Activated CD4-positive, alpha-beta T cell treated with anti-CD3 and anti-CD28 coated beads, Interleukin-2, amount 10 ng/mL, durations not matched to agents 7 days and 5 days (primary cell): Measurements from ENCODE around the gene NEUROG1. TPM values are rescaled to one million over a fixed set of nuclear protein-coding genes. Genes with fewer than 3 reads are reported as not detected.
A peak's percentile ranks its signal among the peaks of the same experiment; 100 is the strongest.

Experiments used
- CTCF ChIA-PET: fragments of 350-600 bp; sonication (Branson Sonifier 250); formaldehyde crosslinking; loops from one replicate; lab custom pipeline; 2021; ENCODE audit warnings: antibody characterized with exemption; lab: Charles Lee
- POLR2A ChIA-PET: fragments of 350-600 bp; sonication (Branson Sonifier 250); formaldehyde crosslinking; loops from one replicate; lab custom pipeline; 2021; ENCODE audit warnings: antibody characterized with exemption; lab: Charles Lee
- DNase-seq: peaks from one replicate; pipeline ENCODE4 v3.0.0-alpha.2; 2020
- H3K27ac Mint-ChIP-seq: one replicate; pipeline ENCODE4 v1.8.0; 2021; ENCODE audit warnings: mild to moderate bottlenecking, moderate library complexity, mixed read lengths
- H3K27me3 Mint-ChIP-seq: one replicate; pipeline ENCODE4 v1.8.0; 2021; ENCODE audit warnings: mixed read lengths
- H3K36me3 Mint-ChIP-seq: one replicate; pipeline ENCODE4 v1.8.0; 2021; ENCODE audit warnings: low read depth, mixed read lengths
- H3K4me1 Mint-ChIP-seq: one replicate; pipeline ENCODE4 v1.8.0; 2021; ENCODE audit warnings: mixed read lengths
- H3K4me3 Mint-ChIP-seq: one replicate; pipeline ENCODE4 v1.8.0; 2021; ENCODE audit warnings: mild to moderate bottlenecking, moderate library complexity, mixed read lengths
- H3K9me3 Mint-ChIP-seq: one replicate; pipeline ENCODE4 v1.8.0; 2021; ENCODE audit warnings: mixed read lengths
- total RNA-seq, 2 experiments: library from RNA; stranded (reverse); gene quantifications; one replicate each; pipeline ENCODE4 v1.2.3, GENCODE V29; 2021

Gene NEUROG1
- total RNA-seq, 2 experiments from 2014 or later: not detected

DNA sequence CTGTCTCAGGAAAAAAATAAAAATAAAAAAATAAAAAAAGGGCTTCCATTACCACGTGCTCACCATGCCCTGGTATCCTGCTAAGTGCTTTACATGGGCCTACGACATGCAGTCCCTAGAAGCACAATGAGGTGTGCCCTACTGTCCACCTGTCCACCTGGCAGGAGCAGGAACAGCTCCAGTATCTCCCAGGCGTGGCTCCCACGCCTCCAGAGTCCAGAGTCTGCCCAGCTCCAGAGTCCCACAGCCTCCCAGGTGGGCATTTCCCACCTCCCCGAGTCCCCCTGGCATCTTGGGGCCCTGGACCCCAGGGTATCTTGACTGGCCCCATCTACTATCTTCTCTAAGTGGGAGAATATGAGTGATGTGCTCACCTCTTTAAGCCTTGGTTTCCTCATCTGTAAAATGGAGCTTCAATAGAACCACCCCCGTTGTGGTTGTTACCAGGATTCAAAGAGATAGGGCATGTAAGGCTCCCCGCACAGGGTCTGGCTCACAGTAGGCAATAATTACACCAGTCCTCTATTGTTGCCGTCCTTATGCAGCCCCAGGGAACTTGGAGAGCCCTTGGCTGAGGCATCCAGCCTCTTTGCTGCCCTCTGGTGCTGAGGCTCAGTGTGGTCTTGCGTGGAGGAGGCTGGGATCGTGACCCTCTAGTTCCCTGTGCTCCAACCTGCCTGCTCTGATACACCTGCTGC, 34.1 kb upstream of the NEUROG1 start:
- Mint-ChIP-seq H3K36me3 (no peaks in the 10 kb centered on the region), H3K4me3 (no peak overlapping the region), H3K4me1 (peaks cover 8% of the 10 kb centered on the region), H3K9me3 (no peaks in the 10 kb centered on the region), H3K27me3 (peaks cover 6% of the 10 kb centered on the region), H3K27ac (no peak overlapping the region)
- DNase-seq: no peak
- POLR2A ChIA-PET: no interaction called here
- CTCF ChIA-PET: interaction anchor here (2.1 kb wide), 1 partner anchor 9 kb away, joined by 12 read pairs; no protein-coding TSS in a partner anchor

DNA sequence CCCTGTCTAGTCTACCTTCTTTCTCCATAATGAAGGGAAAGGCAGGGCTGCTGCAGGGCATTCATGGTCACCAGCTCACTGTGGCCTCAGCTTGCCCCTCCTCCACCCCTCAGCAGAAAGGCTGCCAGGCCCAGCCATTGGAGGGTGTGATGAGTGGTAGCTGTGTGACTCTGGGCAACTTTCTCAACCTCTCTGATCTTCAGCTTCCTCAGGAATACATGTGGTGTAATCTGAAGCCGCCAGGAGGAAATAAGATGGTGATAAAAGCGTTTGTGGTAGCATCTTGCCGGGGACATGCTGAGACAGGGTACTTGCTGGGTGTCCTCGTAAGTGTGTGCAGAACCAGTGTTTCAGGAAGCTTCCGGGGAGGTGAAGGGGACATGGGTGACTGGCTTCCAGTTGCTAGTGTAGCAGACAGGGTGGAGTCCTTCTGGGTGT, 33.2 kb upstream of the NEUROG1 start:
- CTCF ChIA-PET: interaction anchor here (1.0 to 2.1 kb wide), 2 partner anchors 8 to 143 kb away, joined by 3 to 12 read pairs; no protein-coding TSS in a partner anchor
- H3K36me3 Mint-ChIP-seq: no peaks in the 10 kb centered on the region
- H3K27ac Mint-ChIP-seq: no peak overlapping the region
- H3K27me3 Mint-ChIP-seq: peaks cover 6% of the 10 kb centered on the region
- H3K9me3 Mint-ChIP-seq: no peaks in the 10 kb centered on the region
- H3K4me3 Mint-ChIP-seq: no peak overlapping the region
- POLR2A ChIA-PET: no interaction called here
- peaks cover 8% of the 10 kb centered on the region for H3K4me1 Mint-ChIP-seq
- no peak for DNase-seq

DNA sequence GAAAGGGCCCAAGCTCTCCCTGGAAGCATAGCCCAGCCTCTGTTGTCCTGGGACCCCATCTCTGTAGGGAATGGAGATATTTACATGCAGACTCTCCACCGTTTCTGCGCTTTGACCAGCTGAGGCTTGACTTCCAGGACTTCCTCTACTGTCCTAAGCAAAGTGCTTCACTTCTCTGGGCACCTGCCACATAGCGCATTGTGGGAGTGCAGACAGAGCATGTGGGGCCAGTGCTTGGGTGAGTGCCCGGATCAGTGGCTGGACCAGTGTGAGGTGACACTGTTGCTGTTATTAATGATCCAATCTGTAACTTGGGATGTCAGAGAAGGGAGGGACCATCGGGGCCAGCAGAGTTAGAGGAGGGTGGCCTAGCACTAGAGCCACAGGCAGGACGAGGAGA, 32.5 kb upstream of the NEUROG1 start:
- peaks cover 6% of the 10 kb centered on the region for H3K27me3 Mint-ChIP-seq
- H3K9me3 Mint-ChIP-seq: no peaks in the 10 kb centered on the region
- POLR2A ChIA-PET: no interaction called here
- no peaks in the 10 kb centered on the region for H3K36me3 Mint-ChIP-seq
- CTCF ChIA-PET: no interaction called here
- H3K4me1 Mint-ChIP-seq: peaks cover 8% of the 10 kb centered on the region
- DNase-seq: no peak
- no peak overlapping the region for H3K4me3 Mint-ChIP-seq
- H3K27ac Mint-ChIP-seq: no peak overlapping the region

DNA sequence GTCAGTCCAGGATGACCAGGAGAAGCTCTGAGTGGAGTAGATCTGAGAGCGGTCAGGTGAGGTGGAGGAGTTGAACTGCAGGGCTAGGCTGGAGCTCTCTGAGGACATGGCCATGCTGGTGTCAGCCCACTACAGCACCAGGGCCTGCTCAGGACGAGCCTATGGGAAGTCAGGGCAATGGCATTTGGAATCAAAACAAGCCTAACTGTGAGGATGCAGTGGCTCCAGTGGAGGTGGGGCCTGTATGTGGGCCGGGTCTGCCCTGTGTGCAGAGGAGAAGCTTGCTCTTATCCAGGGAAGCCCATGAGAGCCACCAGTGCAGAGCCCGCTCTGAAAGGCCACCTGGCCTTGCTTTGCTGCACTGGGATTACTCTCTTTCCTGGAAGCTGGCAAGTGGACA, 31.9 kb upstream of the NEUROG1 start:
- Mint-ChIP-seq H3K27me3 (peaks cover 6% of the 10 kb centered on the region), H3K9me3 (no peaks in the 10 kb centered on the region), H3K4me1 (peaks cover 8% of the 10 kb centered on the region), H3K4me3 (no peak overlapping the region), H3K36me3 (no peaks in the 10 kb centered on the region), H3K27ac (no peak overlapping the region)
- POLR2A ChIA-PET: no interaction called here
- CTCF ChIA-PET: interaction anchor here (0.7 to 2.9 kb wide), 4 partner anchors 10 to 120 kb away, joined by 3 to 25 read pairs (median 9); partner anchors contain the start of gene DCANP1
- DNase-seq: no peak

DNA sequence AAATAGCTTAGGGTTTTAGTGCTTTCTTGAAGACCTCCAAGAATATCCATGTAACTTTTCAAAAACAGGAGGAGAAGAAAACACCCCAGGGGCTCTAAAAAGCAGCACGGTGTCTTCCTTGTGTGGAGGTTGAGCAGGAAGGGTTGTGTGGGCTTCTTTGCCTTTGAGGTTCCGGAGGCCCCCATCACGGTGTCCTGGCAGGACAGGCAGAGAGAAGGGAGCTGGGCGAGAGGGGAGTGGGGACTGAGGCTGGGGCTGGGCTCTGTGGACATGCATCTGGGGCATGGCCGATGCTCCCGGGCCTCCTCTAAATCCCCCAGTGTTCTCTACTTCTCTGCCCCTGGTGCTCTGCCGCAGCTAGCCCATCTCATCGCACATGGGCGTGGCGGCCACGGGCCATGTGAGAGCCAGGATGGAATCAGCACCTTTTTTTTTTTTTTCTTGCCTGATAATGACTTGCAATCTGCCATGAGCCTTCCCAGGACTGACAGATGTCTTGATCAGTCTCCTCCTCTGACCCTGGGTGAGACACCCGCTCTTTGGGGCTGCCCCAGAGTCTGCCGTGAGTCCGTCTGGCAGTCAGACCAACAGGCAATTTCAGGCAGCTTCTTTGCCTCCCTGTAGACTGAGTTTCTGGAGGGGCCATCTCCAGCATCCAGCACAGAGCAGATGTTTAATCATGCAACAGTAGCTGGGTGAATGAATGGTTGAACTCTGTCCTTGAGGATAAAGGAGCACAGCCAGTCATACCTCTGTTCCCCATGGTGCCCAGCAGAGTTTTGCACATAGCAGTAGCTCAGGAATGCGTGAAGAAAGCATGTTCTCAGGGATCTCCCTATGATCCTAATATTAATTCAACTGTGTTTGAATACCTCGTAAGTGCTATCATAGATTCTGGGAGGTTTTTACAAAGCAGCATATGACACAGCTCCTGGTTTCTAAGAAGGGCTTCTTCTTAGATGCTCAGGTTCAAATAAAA, 30.9 kb upstream of the NEUROG1 start:
- Mint-ChIP-seq H3K27me3 (peaks cover 2% of the 10 kb centered on the region), H3K4me1 (peaks cover 8% of the 10 kb centered on the region), H3K27ac (no peak overlapping the region), H3K36me3 (no peaks in the 10 kb centered on the region), H3K9me3 (no peaks in the 10 kb centered on the region), H3K4me3 (no peak overlapping the region)
- no peak for DNase-seq
- CTCF ChIA-PET: interaction anchor here (0.6 to 2.9 kb wide), 17 partner anchors 9 to 582 kb away, joined by 3 to 25 read pairs (median 5); no protein-coding TSS in a partner anchor
- POLR2A ChIA-PET: interaction anchor here (0.5 kb wide), 1 partner anchor 81 kb away, joined by 3 read pairs; no protein-coding TSS in a partner anchor

DNA sequence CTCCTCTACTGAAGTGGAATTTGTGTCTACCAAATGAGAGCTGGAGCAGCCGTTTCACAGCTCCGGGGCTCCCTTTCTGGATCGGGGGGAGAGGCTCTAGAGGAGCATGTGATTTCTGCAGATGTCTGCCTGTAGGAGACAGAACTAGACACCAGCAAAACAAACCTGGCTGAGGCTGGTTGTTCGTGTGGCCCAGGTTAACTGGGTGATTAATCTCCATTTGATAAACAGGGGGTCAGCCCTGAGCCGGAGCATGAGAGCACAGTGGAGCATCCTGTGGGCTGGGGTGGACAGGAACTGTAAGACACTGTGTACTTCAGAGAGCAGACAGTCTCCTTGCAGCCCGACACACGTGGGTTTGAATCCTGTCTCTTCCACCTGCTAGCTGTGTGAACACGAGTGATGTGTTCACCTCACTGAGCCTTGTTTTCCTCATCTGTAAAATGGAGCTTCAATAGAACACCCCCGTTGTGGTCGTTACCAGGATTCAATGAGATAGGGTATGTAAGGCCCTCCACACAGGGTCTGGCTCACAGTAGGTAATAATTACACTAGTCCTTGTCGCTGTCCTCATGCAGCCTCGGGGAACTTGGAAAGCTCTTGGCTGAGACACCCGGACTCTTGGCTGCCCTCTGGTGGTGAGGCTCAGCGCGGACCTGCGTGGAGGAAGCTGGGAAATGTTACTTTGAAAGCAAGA, 30.1 kb upstream of the NEUROG1 start:
- ChIA-PET CTCF (interaction anchor here (0.6 to 2.9 kb wide), 17 partner anchors 8 to 581 kb away, joined by 3 to 25 read pairs (median 5); no protein-coding TSS in a partner anchor), POLR2A (no interaction called here)
- peaks cover 8% of the 10 kb centered on the region for H3K4me1 Mint-ChIP-seq
- peak; percentile 70 for DNase-seq
- H3K27ac Mint-ChIP-seq: no peak overlapping the region
- no peaks in the 10 kb centered on the region for H3K9me3 Mint-ChIP-seq
- no peak overlapping the region for H3K4me3 Mint-ChIP-seq
- H3K36me3 Mint-ChIP-seq: no peaks in the 10 kb centered on the region
- peaks cover under 1% of the 10 kb centered on the region for H3K27me3 Mint-ChIP-seq

DNA sequence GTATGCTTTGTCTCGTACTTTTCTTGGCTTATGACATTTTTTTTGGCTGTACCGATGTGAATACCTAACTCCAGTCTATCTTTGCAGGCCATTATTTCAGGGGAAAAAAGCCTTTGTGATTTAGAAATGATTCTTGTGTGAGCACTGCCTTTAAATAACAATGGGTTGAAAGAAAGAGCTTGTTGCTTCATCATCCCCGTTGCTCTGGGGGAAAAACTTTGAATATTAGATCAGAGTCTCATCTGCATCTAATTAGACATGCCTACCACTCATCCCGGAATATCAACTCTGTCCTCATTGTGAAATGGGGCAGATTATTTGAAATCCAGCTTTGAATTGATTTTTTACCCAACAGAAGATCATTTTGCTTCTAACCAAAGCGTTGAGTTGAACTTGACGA, 29.5 kb upstream of the NEUROG1 start:
- H3K4me3 Mint-ChIP-seq: no peak overlapping the region
- peaks cover 8% of the 10 kb centered on the region for H3K4me1 Mint-ChIP-seq
- no peak for DNase-seq
- ChIA-PET CTCF (interaction anchor here (1.2 to 2.9 kb wide), 6 partner anchors 7 to 265 kb away, joined by 3 to 25 read pairs (median 6); no protein-coding TSS in a partner anchor), POLR2A (no interaction called here)
- no peak overlapping the region for H3K27ac Mint-ChIP-seq
- no peaks in the 10 kb centered on the region for H3K36me3 Mint-ChIP-seq
- peaks cover 2% of the 10 kb centered on the region for H3K27me3 Mint-ChIP-seq
- H3K9me3 Mint-ChIP-seq: no peaks in the 10 kb centered on the region

DNA sequence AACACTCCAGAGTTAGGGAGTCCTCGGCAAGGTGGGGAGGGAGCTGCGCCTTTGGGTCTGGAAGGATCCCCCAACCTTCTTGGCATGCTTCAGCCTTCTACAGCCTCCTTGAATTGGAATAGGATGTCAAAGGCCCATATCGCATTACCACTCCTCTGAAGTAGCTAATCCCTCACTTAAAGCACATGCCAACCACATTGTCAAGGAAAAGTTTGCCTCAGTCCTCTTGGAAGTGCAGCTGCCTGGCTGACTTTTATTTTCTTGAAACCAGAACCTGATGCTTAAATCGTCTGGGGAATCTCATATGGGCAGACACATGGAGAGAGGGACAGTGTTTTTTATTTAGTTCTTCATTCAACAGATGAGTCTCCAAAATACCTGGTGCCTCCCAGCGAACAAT, 28.6 kb upstream of the NEUROG1 start:
- Mint-ChIP-seq H3K27ac (no peak overlapping the region), H3K4me3 (no peak overlapping the region), H3K36me3 (no peaks in the 10 kb centered on the region), H3K9me3 (no peaks in the 10 kb centered on the region), H3K27me3 (peaks cover 4% of the 10 kb centered on the region), H3K4me1 (peaks cover 7% of the 10 kb centered on the region)
- CTCF ChIA-PET: interaction anchor here (1.2 kb wide), 1 partner anchor 266 kb away, joined by 3 read pairs; no protein-coding TSS in a partner anchor
- POLR2A ChIA-PET: no interaction called here
- no peak for DNase-seq

DNA sequence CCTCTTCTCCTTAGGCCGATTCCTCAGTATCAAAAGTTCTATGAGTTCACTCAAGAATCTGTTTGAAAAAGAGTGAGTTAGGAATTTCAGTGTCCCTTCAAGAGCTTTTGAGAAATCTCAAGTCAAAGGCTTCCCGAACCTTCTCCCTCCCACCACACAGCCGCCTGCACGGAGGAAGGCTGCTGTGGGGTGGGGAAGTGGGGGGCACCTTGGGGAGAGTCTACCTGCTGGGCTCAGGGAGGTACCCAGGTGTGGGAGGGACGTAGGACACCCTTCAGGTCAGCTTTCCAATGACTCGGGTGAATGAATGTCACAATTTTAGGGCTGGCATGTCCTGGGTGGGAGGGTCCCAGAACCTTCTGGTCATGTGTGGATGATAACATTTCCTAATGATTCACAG, 25.5 kb upstream of the NEUROG1 start:
- no peak overlapping the region for H3K27ac Mint-ChIP-seq
- no peaks in the 10 kb centered on the region for H3K36me3 Mint-ChIP-seq
- no peak overlapping the region for H3K4me3 Mint-ChIP-seq
- no peaks in the 10 kb centered on the region for H3K9me3 Mint-ChIP-seq
- ChIA-PET POLR2A (no interaction called here), CTCF (interaction anchor here (0.7 to 2.0 kb wide), 7 partner anchors 9 to 104 kb away, joined by 3 to 16 read pairs (median 9); no protein-coding TSS in a partner anchor)
- H3K27me3 Mint-ChIP-seq: peaks cover 14% of the 10 kb centered on the region
- no peak for DNase-seq
- no peaks in the 10 kb centered on the region for H3K4me1 Mint-ChIP-seq

DNA sequence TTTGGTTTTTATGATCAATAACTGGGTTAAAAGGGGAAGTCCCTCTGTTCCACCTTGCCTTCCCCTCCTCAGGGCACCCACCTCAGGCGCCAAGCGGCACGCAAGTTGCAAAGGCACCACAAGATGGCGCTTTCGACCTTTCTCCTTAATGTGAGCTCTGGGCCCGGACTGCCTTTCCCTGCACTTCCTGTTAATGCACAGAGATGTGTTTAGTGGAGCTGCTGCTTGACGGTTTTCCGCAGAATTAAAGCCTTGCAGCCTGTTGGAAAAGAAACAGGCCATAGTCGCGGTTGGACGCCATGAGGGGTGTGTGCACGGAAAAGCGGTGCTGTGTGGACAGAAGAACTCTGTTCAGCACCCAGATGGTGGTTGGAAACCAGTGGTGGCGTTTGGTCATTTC, 25.1 kb upstream of the NEUROG1 start:
- Mint-ChIP-seq H3K9me3 (no peaks in the 10 kb centered on the region), H3K36me3 (no peaks in the 10 kb centered on the region), H3K4me1 (no peaks in the 10 kb centered on the region), H3K27ac (no peak overlapping the region), H3K27me3 (peaks cover 17% of the 10 kb centered on the region), H3K4me3 (no peak overlapping the region)
- CTCF ChIA-PET: interaction anchor here (0.7 to 2.0 kb wide), 7 partner anchors 9 to 103 kb away, joined by 3 to 16 read pairs (median 9); no protein-coding TSS in a partner anchor
- peak; percentile 73 for DNase-seq
- POLR2A ChIA-PET: no interaction called here

DNA sequence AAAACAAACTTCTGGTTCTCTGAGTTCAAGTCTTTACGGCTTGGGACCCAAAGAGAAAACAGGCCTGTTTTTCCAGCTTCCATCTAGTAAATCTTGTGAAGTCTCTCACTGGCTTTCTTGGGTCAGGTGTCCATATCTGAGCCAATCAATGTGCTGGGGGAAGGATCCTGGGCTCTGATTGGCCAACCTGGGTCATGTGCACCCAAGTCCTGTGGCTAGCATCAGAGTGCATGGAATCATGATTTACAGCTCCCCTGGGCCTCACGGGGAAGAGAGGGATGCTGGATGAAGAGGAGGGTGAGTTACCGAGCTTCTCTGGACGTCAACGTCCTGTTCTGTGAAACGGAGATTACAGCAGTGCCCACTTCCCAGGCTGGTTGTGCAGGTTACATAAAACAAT, 23.6 kb upstream of the NEUROG1 start:
- Mint-ChIP-seq H3K4me3 (no peak overlapping the region), H3K4me1 (no peaks in the 10 kb centered on the region), H3K27me3 (peaks cover 23% of the 10 kb centered on the region), H3K9me3 (no peaks in the 10 kb centered on the region), H3K36me3 (no peaks in the 10 kb centered on the region), H3K27ac (no peak overlapping the region)
- POLR2A ChIA-PET: no interaction called here
- CTCF ChIA-PET: interaction anchor here (1.1 to 1.6 kb wide), 2 partner anchors 93 to 97 kb away, joined by 3 to 5 read pairs; no protein-coding TSS in a partner anchor
- DNase-seq: no peak
